BLaER1 treated with 17β-estradiol and CSF1 and Interleukin-3, amounts not matched to agents 10 nM and 100 nM (cell line): ENCODE data around the gene PDLIM7.

ENCODE experiments used
- H3K27ac ChIP-seq, 11 experiments: shearing (Covaris generic); formaldehyde crosslinking; 2 replicates each; pipeline ENCODE4 v1.8.1; 2022
- H3K27me3 ChIP-seq, 11 experiments: shearing (Covaris generic); formaldehyde crosslinking; 2 replicates each; pipeline ENCODE4 v1.8.1; 2022
- H3K36me3 ChIP-seq, 11 experiments: shearing (Covaris generic); formaldehyde crosslinking; 2 replicates each; pipeline ENCODE4 v1.8.1; 2022
- H3K4me1 ChIP-seq, 10 experiments: shearing (Covaris generic); formaldehyde crosslinking; 2 replicates each; pipeline ENCODE4 v1.8.1; 2022
- H3K4me2 ChIP-seq, 11 experiments: shearing (Covaris generic); formaldehyde crosslinking; 2 replicates each; pipeline ENCODE4 v1.8.1; 2022
- H3K4me3 ChIP-seq, 10 experiments: shearing (Covaris generic); formaldehyde crosslinking; 2 replicates each; pipeline ENCODE4 v1.8.1; 2022
- H3K9ac ChIP-seq, 11 experiments: shearing (Covaris generic); formaldehyde crosslinking; 2 replicates each; pipeline ENCODE4 v1.8.1; 2022
- H3K9me3 ChIP-seq, 11 experiments: shearing (Covaris generic); formaldehyde crosslinking; replicated peaks in 1 of 11; 2 replicates each; pipeline ENCODE4 v1.8.1; 2022
- H4K20me1 ChIP-seq, 11 experiments: shearing (Covaris generic); formaldehyde crosslinking; 2 replicates each; pipeline ENCODE4 v1.8.1; 2022
- Cebpa-rat ChIP-seq, 11 experiments: shearing (Covaris generic); IDR thresholded peaks; 2 replicates each; pipeline ENCODE4 v1.8.1; 2022

PDLIM7 gene

GRCh38 chr5:177527595-177527994 lies 30.2 kb upstream of the PDLIM7 start:
- Histone ChIP-seq H4K20me1 (peaks cover 26 to 93% (median 54%) of the 10 kb centered on the region in 11 experiments; a peak in 19 of 22 replicates), H3K27me3 (no peaks in the 10 kb centered on the region), H3K9ac (no peak overlapping the region), H3K36me3 (peaks cover 94 to 100% (median 100%) of the 10 kb centered on the region in 11 experiments), H3K9me3 (no peaks in the 10 kb centered on the region), H3K27ac (no peak overlapping the region), H3K4me1 (peaks cover 0 to 5% (median 0%) of the 10 kb centered on the region in 10 experiments; a peak in 8 of 20 replicates), H3K4me3 (no peak overlapping the region), H3K4me2 (no peak overlapping the region)
- no peak for TF ChIP-seq Cebpa-rat (IDR thresholded peaks at IDR 0.05)

- H3K9me3 ChIP-seq: no peaks in the 10 kb centered on the region
- no peak overlapping the region for H3K9ac ChIP-seq
- H3K27me3 ChIP-seq: no peaks in the 10 kb centered on the region
- no peak for TF ChIP-seq Cebpa-rat (IDR thresholded peaks at IDR 0.05)
- H3K4me1 ChIP-seq: peaks cover 5 to 14% (median 7%) of the 10 kb centered on the region in 10 experiments
- peaks cover 93 to 100% (median 99%) of the 10 kb centered on the region in 11 experiments for H3K36me3 ChIP-seq
- peaks cover 22 to 86% (median 46%) of the 10 kb centered on the region in 11 experiments; a peak in 16 of 22 replicates for H4K20me1 ChIP-seq
- no peak overlapping the region for H3K4me2 ChIP-seq
- H3K4me3 ChIP-seq: no peak overlapping the region
- no peak overlapping the region for H3K27ac ChIP-seq
These were observed 29.4 kb upstream of the PDLIM7 start for GRCh38 chr5:177526791-177527190.

- Histone ChIP-seq H3K4me2 (no peak overlapping the region), H3K36me3 (peaks cover 93 to 100% (median 99%) of the 10 kb centered on the region in 11 experiments), H3K9me3 (no peaks in the 10 kb centered on the region), H3K27me3 (no peaks in the 10 kb centered on the region), H3K4me3 (no peak overlapping the region), H4K20me1 (peaks cover 26 to 86% (median 44%) of the 10 kb centered on the region in 11 experiments; a peak in 15 of 22 replicates), H3K27ac (no peak overlapping the region), H3K9ac (no peak overlapping the region), H3K4me1 (peaks cover 11 to 20% (median 13%) of the 10 kb centered on the region in 10 experiments)
- no peak for TF ChIP-seq Cebpa-rat (IDR thresholded peaks at IDR 0.05)
These were observed 28.8 kb upstream of the PDLIM7 start for GRCh38 chr5:177526191-177526590.

DNA sequence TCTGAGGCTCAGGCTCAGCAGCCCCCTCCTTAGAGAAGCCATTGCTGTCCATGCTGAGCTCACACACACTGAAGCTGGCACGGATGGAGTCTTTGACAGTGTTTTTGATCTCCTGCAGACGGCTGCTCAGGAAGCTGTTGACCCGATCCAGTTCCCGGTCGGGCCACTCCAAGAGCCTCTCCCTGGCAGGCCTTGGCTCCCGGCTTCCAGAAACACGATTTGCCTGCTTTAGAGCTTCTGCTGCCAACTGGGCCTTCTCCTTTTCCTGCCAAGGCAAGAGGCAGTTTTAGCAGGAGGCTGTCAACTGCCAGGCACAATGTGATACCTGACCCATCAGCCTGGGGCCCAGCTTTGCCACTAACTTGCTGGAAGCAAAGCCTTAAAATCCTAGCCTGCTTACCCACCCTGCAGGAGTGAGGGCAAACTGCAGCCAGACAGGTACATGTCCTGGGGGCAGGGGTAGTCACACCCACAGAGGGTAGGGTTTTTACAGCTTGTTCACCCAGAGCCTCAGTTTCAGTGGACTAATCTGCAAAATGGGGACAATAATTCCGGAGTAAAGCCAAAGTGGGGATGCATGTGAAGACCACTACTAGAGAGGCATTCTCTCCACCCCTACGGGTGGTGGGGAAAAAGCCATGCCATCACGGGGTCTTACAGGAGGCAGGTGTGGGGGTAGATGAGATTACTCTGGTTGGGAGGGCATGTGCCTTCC lies 27.7 kb upstream of the PDLIM7 start:
- Histone ChIP-seq H3K27ac (peak overlapping the region in 1 of 11 experiments; percentile 44; a peak in 2 of 22 replicates), H3K36me3 (peaks cover 89 to 99% (median 98%) of the 10 kb centered on the region in 11 experiments), H3K4me2 (no peak overlapping the region), H4K20me1 (peaks cover 24 to 86% (median 42%) of the 10 kb centered on the region in 11 experiments; a peak in 14 of 22 replicates), H3K9ac (0 out of 22 replicates have a peak overlapping the region, but pooled peaks of 1 of the 11 experiments have one; percentile 26), H3K9me3 (no peaks in the 10 kb centered on the region), H3K4me1 (peaks cover 17 to 30% (median 24%) of the 10 kb centered on the region in 10 experiments), H3K4me3 (no peak overlapping the region), H3K27me3 (no peaks in the 10 kb centered on the region)
- no peak for TF ChIP-seq Cebpa-rat (IDR thresholded peaks at IDR 0.05)

GRCh38 chr5:177524539-177524900 lies 27.1 kb upstream of the PDLIM7 start:
- Histone ChIP-seq H4K20me1 (peaks cover 19 to 85% (median 36%) of the 10 kb centered on the region in 11 experiments; a peak in 13 of 22 replicates), H3K9me3 (no peaks in the 10 kb centered on the region), H3K4me1 (peaks cover 19 to 36% (median 30%) of the 10 kb centered on the region in 10 experiments), H3K4me2 (no peak overlapping the region), H3K27ac (peak overlapping the region in 1 of 11 experiments; percentile 44; a peak in 4 of 22 replicates), H3K27me3 (no peaks in the 10 kb centered on the region), H3K4me3 (no peak overlapping the region), H3K36me3 (peaks cover 90 to 99% (median 98%) of the 10 kb centered on the region in 11 experiments), H3K9ac (no peak overlapping the region)
- no peak for TF ChIP-seq Cebpa-rat (IDR thresholded peaks at IDR 0.05)

DNA sequence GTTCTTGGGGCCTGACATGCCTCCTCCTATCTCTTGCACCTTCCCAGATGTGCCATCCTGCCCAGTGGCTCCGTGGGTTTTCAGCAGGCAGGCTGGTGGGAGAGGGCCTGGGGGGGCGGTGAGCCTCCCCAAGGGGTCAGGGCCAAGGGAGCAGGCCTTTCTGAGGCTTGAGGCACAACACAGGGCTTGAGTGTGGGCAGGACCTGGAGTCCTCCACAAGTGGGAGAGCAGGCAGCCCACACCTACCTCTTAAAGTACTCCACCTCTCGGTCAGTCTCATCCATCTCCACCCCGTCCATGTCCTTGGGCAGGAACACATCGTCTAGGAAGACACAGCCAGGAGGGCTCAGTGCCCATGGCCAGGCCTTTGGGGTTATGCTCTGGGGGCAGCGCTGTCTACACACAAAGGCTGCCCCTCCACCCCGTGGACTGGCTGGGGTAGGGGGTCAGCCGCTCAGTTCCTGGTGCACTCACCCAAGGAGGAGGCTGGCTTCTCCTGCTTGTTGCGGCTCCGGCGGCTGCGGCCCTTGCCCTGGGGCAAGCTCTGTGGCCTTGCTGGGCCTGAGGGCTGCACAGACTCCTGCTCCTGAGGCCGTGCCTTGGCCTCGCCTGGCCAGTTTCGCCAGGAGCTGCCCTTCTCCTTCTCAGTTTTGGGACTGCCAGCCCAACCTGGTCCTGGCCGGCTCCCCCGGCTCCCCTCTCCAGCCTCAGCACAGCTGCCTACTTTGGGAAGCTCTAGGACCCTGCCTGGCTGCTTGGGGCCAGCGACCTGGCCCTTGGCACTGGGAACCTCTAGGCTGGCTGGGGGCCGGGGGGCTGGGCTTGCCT lies 26.5 kb upstream of the PDLIM7 start:
- Histone ChIP-seq H3K27me3 (no peaks in the 10 kb centered on the region), H4K20me1 (peaks cover 13 to 79% (median 32%) of the 10 kb centered on the region in 11 experiments; a peak in 13 of 22 replicates), H3K36me3 (peaks cover 90 to 99% (median 98%) of the 10 kb centered on the region in 11 experiments), H3K9me3 (no peaks in the 10 kb centered on the region), H3K4me1 (peaks cover 25 to 42% (median 36%) of the 10 kb centered on the region in 10 experiments), H3K9ac (no peak overlapping the region), H3K4me3 (no peak overlapping the region), H3K27ac (peak overlapping the region in 1 of 11 experiments; percentile 44; a peak in 4 of 22 replicates), H3K4me2 (no peak overlapping the region)
- TF ChIP-seq Cebpa-rat (IDR thresholded peaks at IDR 0.05): no peak

GRCh38 chr5:177520916-177521513 lies 23.6 kb upstream of the PDLIM7 start:
- peak overlapping the region in 10 of 11 experiments; percentile 16 to 86 (median 74); a peak in 19 of 22 replicates for H3K27ac ChIP-seq
- peaks cover 29 to 47% (median 40%) of the 10 kb centered on the region in 10 experiments for H3K4me1 ChIP-seq
- H3K4me2 ChIP-seq: peak overlapping the region; percentile 23 to 92 (median 83); a peak in 21 of 22 replicates
- H4K20me1 ChIP-seq: peaks cover 6 to 57% (median 25%) of the 10 kb centered on the region in 11 experiments; a peak in 13 of 22 replicates
- H3K4me3 ChIP-seq: peak overlapping the region in 5 of 10 experiments; percentile 24 to 41 (median 35); a peak in 9 of 20 replicates
- no peak for TF ChIP-seq Cebpa-rat (IDR thresholded peaks at IDR 0.05)
- H3K9me3 ChIP-seq: no peaks in the 10 kb centered on the region
- H3K36me3 ChIP-seq: peaks cover 63 to 73% (median 71%) of the 10 kb centered on the region in 11 experiments
- H3K9ac ChIP-seq: peak overlapping the region; percentile 38 to 78 (median 64); a peak in 19 of 22 replicates
- H3K27me3 ChIP-seq: no peaks in the 10 kb centered on the region

GRCh38 chr5:177520271-177520670 lies 22.9 kb upstream of the PDLIM7 start:
- H4K20me1 ChIP-seq: peaks cover 2 to 57% (median 21%) of the 10 kb centered on the region in 11 experiments; a peak in 13 of 22 replicates
- peak overlapping the region in 10 of 11 experiments; percentile 38 to 78 (median 64); a peak in 16 of 22 replicates for H3K9ac ChIP-seq
- TF ChIP-seq Cebpa-rat (IDR thresholded peaks at IDR 0.05): no peak
- peaks cover 63 to 73% (median 71%) of the 10 kb centered on the region in 11 experiments for H3K36me3 ChIP-seq
- H3K4me3 ChIP-seq: peak overlapping the region in 2 of 10 experiments; percentile 37 to 41; a peak in 3 of 20 replicates
- peak overlapping the region in 10 of 11 experiments; percentile 16 to 86 (median 74); a peak in 19 of 22 replicates for H3K27ac ChIP-seq
- peaks cover 36 to 54% (median 47%) of the 10 kb centered on the region in 10 experiments for H3K4me1 ChIP-seq
- H3K27me3 ChIP-seq: no peaks in the 10 kb centered on the region
- H3K9me3 ChIP-seq: no peaks in the 10 kb centered on the region
- H3K4me2 ChIP-seq: peak overlapping the region in 10 of 11 experiments; percentile 74 to 92 (median 83); a peak in 19 of 22 replicates
